Ishikawa (cell line): Measurements from ENCODE around the gene CD36.

Source experiments
- RAD21 ChIP-seq: IDR thresholded peaks from 2 replicates; pipeline ENCODE4 v1.6.1; 2012; ENCODE audit warnings: low read depth
- TAF1 ChIP-seq: IDR thresholded peaks from 2 replicates; pipeline ENCODE4 v1.6.1; 2012; ENCODE audit warnings: low read depth, mild to moderate bottlenecking
- ZBTB7A ChIP-seq: IDR thresholded peaks from 2 replicates; pipeline ENCODE4 v1.6.1; 2012; ENCODE audit warnings: low read depth

- TF ChIP-seq TAF1 (no peak), ZBTB7A (no peak), RAD21 (no peak)
Observed at GRCh38 chr7:80637911-80638765, at the start of gene CD36.
